ENCODE measurements around the gene DTD1.

DTD1 gene

DNA sequence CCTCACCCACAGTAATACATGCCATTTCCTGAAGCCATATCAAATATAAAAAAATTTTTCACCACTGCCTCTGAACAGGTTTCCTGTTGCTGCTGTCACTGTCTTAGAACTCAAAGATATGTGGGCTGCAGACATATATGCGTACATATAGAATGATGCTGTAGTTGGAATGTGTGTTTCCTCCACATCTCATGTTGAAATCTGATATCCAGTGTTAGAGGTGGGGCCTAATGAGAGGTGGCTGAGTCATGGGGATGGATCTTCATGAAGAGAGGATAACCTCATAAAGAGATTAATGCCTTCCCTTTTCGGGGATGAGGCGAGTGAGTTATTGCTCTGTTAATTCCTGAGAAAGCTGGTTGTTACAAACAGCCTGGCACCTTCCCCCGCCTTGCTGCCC lies 218.0 kb downstream of the DTD1 start:
- DNase-seq = no peak

DNA sequence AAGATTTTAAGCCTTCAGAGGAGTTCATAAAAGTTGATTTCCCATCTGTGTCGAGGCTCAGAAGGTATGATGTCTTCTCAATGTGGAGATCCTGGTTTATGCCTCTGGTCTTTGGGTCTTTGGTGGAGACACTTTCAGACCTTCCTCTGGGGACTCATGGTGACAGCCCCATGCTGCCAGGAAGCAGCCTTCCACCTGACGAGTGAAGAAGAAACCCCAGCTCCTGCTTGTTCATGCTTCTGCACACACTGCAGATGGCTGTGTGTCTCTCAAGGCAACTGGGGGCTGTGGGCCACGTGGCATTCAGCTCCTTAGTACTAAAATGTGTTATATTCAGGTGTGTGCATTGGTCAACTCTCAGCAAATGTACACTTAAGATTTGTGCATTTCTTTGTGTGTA lies 220.9 kb downstream of the DTD1 start:
- DNase-seq = no peak

DNA sequence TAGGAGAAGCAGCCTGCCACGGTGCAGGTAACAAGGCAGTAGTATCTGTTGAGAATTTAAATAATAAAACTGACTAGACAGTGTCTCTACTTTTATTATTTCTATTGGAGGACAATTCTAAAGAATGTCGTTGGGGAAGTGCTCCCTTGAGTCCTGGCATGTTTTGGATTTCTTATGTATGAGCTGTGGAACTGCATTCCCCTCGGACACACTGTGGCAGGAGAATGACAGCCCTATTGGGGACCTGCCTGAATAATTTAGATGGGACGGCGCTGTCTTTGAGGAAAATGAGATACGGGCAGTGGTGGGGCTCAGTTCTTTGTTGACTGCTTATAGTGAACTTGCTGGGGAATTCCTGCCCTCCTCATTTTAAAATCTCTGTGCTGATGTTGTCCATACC lies 223.3 kb downstream of the DTD1 start:
- no peak for DNase-seq

GRCh38 chr20:18811904-18812303 lies 224.1 kb downstream of the DTD1 start:
- no peak for DNase-seq

GRCh38 chr20:18813483-18813882 lies 225.6 kb downstream of the DTD1 start, which contains the start of gene SCP2D1:
Gene SCP2D1, plus strand, starts transcription at chr20:18813783. Its CDS starts 33 bp downstream, at chr20:18813816.
- DNase-seq = no peak

GRCh38 chr20:18815194-18815942 lies 227.5 kb downstream of the DTD1 start:
- DNase-seq = no peak
